Dendritic cell treated with granulocyte-macrophage colony-stimulating factor and Interleukin-4, amounts not matched to agents 40 ng/mL and 50 ng/mL, for 4 days (primary cell): ENCODE results near the gene SOBP.
A peak's percentile ranks its signal among the peaks of the same experiment; 100 is the strongest.

Source experiments
- H3K27ac Mint-ChIP-seq: one replicate; pipeline ENCODE4 v1.8.0; 2022; ENCODE audit warnings: mild to moderate bottlenecking, mixed read lengths
- H3K27me3 Mint-ChIP-seq: one replicate; pipeline ENCODE4 v1.8.0; 2022; ENCODE audit warnings: mild to moderate bottlenecking, mixed read lengths
- H3K36me3 Mint-ChIP-seq: one replicate; pipeline ENCODE4 v1.8.0; 2022; ENCODE audit warnings: low read depth, mixed read lengths
- H3K4me1 Mint-ChIP-seq: one replicate; pipeline ENCODE4 v1.8.0; 2022; ENCODE audit warnings: low read depth, mixed read lengths
- H3K4me3 Mint-ChIP-seq: one replicate; pipeline ENCODE4 v1.8.0; 2022; ENCODE audit warnings: mild to moderate bottlenecking, moderate library complexity, mixed read lengths
- H3K9me3 Mint-ChIP-seq: one replicate; pipeline ENCODE4 v1.8.0; 2022; ENCODE audit warnings: mixed read lengths
- intact Hi-C: fragments of 100-400 bp; cut with micrococcal nuclease; formaldehyde crosslinking; loops from one replicate; pipeline ENCODE4 v1.15.0; 2022

SOBP gene

GRCh38 chr6:107653861-107654394 is 164.0 kb downstream of the SOBP start:
- Mint-ChIP-seq H3K4me1 (peaks cover 63% of the 10 kb centered on the region), H3K4me3 (no peak overlapping the region), H3K27me3 (peaks cover 3% of the 10 kb centered on the region), H3K36me3 (no peaks in the 10 kb centered on the region), H3K27ac (peak overlapping the region; percentile 87), H3K9me3 (no peaks in the 10 kb centered on the region)
- intact Hi-C loops: no loop called here

- H3K4me3 Mint-ChIP-seq: peak overlapping the region; percentile 37
- H3K27me3 Mint-ChIP-seq: peaks cover 3% of the 10 kb centered on the region
- H3K4me1 Mint-ChIP-seq: peaks cover 68% of the 10 kb centered on the region
- H3K27ac Mint-ChIP-seq: peak overlapping the region; percentile 87
- intact Hi-C loops: no loop called here
- no peaks in the 10 kb centered on the region for H3K9me3 Mint-ChIP-seq
- no peaks in the 10 kb centered on the region for H3K36me3 Mint-ChIP-seq
Measured at GRCh38 chr6:107654764-107655163, 164.8 kb downstream of the SOBP start.

- H3K27ac Mint-ChIP-seq: peak overlapping the region; percentile 87
Measured at GRCh38 chr6:107655245-107655644, 165.3 kb downstream of the SOBP start.

GRCh38 chr6:107655864-107656263 is 165.9 kb downstream of the SOBP start:
- no peaks in the 10 kb centered on the region for H3K36me3 Mint-ChIP-seq
- no peak overlapping the region for H3K4me3 Mint-ChIP-seq
- intact Hi-C loops: no loop called here
- H3K4me1 Mint-ChIP-seq: peaks cover 73% of the 10 kb centered on the region
- H3K27ac Mint-ChIP-seq: no peak overlapping the region
- peaks cover 8% of the 10 kb centered on the region for H3K27me3 Mint-ChIP-seq
- no peaks in the 10 kb centered on the region for H3K9me3 Mint-ChIP-seq

More at GRCh38 chr6:107655245-107655644, 165.3 kb downstream of the SOBP start:
- H3K27me3 Mint-ChIP-seq: peaks cover 4% of the 10 kb centered on the region
- H3K9me3 Mint-ChIP-seq: no peaks in the 10 kb centered on the region
- intact Hi-C loops: no loop called here
- peaks cover 71% of the 10 kb centered on the region for H3K4me1 Mint-ChIP-seq
- no peaks in the 10 kb centered on the region for H3K36me3 Mint-ChIP-seq
- peak overlapping the region; percentile 7 for H3K4me3 Mint-ChIP-seq

GRCh38 chr6:107656401-107656800 is 166.5 kb downstream of the SOBP start:
- Mint-ChIP-seq H3K4me3 (no peak overlapping the region), H3K27me3 (peaks cover 14% of the 10 kb centered on the region), H3K9me3 (no peaks in the 10 kb centered on the region), H3K27ac (no peak overlapping the region), H3K36me3 (no peaks in the 10 kb centered on the region), H3K4me1 (peaks cover 73% of the 10 kb centered on the region)
- intact Hi-C loops: no loop called here

GRCh38 chr6:107656883-107657282 is 167.0 kb downstream of the SOBP start:
- Mint-ChIP-seq H3K36me3 (no peaks in the 10 kb centered on the region), H3K27ac (peak overlapping the region; percentile 75), H3K4me3 (no peak overlapping the region), H3K27me3 (peaks cover 16% of the 10 kb centered on the region), H3K9me3 (no peaks in the 10 kb centered on the region), H3K4me1 (peaks cover 73% of the 10 kb centered on the region)
- intact Hi-C loops: no loop called here

GRCh38 chr6:107657373-107657754 is 167.4 kb downstream of the SOBP start:
- intact Hi-C loops: no loop called here
- no peaks in the 10 kb centered on the region for H3K36me3 Mint-ChIP-seq

GRCh38 chr6:107657755-107658461 is 168.0 kb downstream of the SOBP start:
- intact Hi-C loops: no loop called here
- Mint-ChIP-seq H3K4me1 (peaks cover 73% of the 10 kb centered on the region), H3K36me3 (no peaks in the 10 kb centered on the region), H3K27me3 (peaks cover 26% of the 10 kb centered on the region), H3K4me3 (peak overlapping the region; percentile 46), H3K27ac (peak overlapping the region; percentile 75), H3K9me3 (no peaks in the 10 kb centered on the region)

More at GRCh38 chr6:107657373-107657754, 167.4 kb downstream of the SOBP start:
- Mint-ChIP-seq H3K4me1 (peaks cover 72% of the 10 kb centered on the region), H3K4me3 (no peak overlapping the region), H3K27me3 (peaks cover 21% of the 10 kb centered on the region), H3K27ac (peak overlapping the region; percentile 75), H3K9me3 (no peaks in the 10 kb centered on the region)

- no peak overlapping the region for H3K4me3 Mint-ChIP-seq
- intact Hi-C loops: no loop called here
- no peaks in the 10 kb centered on the region for H3K9me3 Mint-ChIP-seq
- H3K27ac Mint-ChIP-seq: peak overlapping the region; percentile 16
- peaks cover 60% of the 10 kb centered on the region for H3K4me1 Mint-ChIP-seq
- H3K36me3 Mint-ChIP-seq: no peaks in the 10 kb centered on the region
- peaks cover 39% of the 10 kb centered on the region for H3K27me3 Mint-ChIP-seq
Measured at GRCh38 chr6:107658920-107659865, 169.3 kb downstream of the SOBP start.

GRCh38 chr6:107660839-107661238 is 170.9 kb downstream of the SOBP start:
- intact Hi-C loops: no loop called here
- H3K4me1 Mint-ChIP-seq: peaks cover 54% of the 10 kb centered on the region

GRCh38 chr6:107661291-107661690 is 171.4 kb downstream of the SOBP start:
- Mint-ChIP-seq H3K4me1 (peaks cover 50% of the 10 kb centered on the region), H3K9me3 (no peaks in the 10 kb centered on the region)
- intact Hi-C loops: no loop called here

More at GRCh38 chr6:107660839-107661238, 170.9 kb downstream of the SOBP start:
- Mint-ChIP-seq H3K27me3 (peaks cover 55% of the 10 kb centered on the region), H3K27ac (no peak overlapping the region), H3K4me3 (no peak overlapping the region), H3K36me3 (no peaks in the 10 kb centered on the region), H3K9me3 (no peaks in the 10 kb centered on the region)

GRCh38 chr6:107662333-107662732 is 172.4 kb downstream of the SOBP start:
- H3K27ac Mint-ChIP-seq: no peak overlapping the region
- H3K4me1 Mint-ChIP-seq: peaks cover 51% of the 10 kb centered on the region
- intact Hi-C loops: no loop called here
- no peaks in the 10 kb centered on the region for H3K36me3 Mint-ChIP-seq
- no peaks in the 10 kb centered on the region for H3K9me3 Mint-ChIP-seq
- peaks cover 63% of the 10 kb centered on the region for H3K27me3 Mint-ChIP-seq
- no peak overlapping the region for H3K4me3 Mint-ChIP-seq

More at GRCh38 chr6:107661291-107661690, 171.4 kb downstream of the SOBP start:
- Mint-ChIP-seq H3K4me3 (no peak overlapping the region), H3K27me3 (peaks cover 53% of the 10 kb centered on the region), H3K27ac (no peak overlapping the region), H3K36me3 (no peaks in the 10 kb centered on the region)

GRCh38 chr6:107663308-107663707 is 173.4 kb downstream of the SOBP start:
- intact Hi-C loops: no loop called here

GRCh38 chr6:107665382-107665781 is 175.5 kb downstream of the SOBP start:
- intact Hi-C loops: no loop called here
- peaks cover 42% of the 10 kb centered on the region for H3K4me1 Mint-ChIP-seq
- H3K27me3 Mint-ChIP-seq: peaks cover 80% of the 10 kb centered on the region
- H3K4me3 Mint-ChIP-seq: no peak overlapping the region
- H3K27ac Mint-ChIP-seq: no peak overlapping the region
- H3K9me3 Mint-ChIP-seq: no peaks in the 10 kb centered on the region
- no peaks in the 10 kb centered on the region for H3K36me3 Mint-ChIP-seq

More at GRCh38 chr6:107663308-107663707, 173.4 kb downstream of the SOBP start:
- Mint-ChIP-seq H3K9me3 (no peaks in the 10 kb centered on the region), H3K4me1 (peaks cover 45% of the 10 kb centered on the region), H3K27ac (no peak overlapping the region), H3K27me3 (peaks cover 67% of the 10 kb centered on the region), H3K36me3 (no peaks in the 10 kb centered on the region), H3K4me3 (no peak overlapping the region)
